Lung (tissue), 12 donors: Measurements from ENCODE around the gene E2F6. TPM values are rescaled to one million over a fixed set of nuclear protein-coding genes. Genes with fewer than 3 reads are reported as not detected.

ENCODE experiments used
- ATAC-seq: fragments of 200-7000 bp; cut with Tn5 transposase; one replicate; pipeline ENCODE4 v1.9.1; 2020; ENCODE audit warnings: moderate number of reproducible peaks; ENCODE audit not compliant: insufficient read depth, low FRiP score
- DNase-seq, 3 donors: peaks; one replicate each; pipeline ENCODE4 v3.0.0-alpha.2; 2013 to 2017
- H3K27ac ChIP-seq, 2 donors: one replicate each; pipeline ENCODE4 v1.5.1; 2013; ENCODE audit warnings: mild to moderate bottlenecking in 2 of 2, moderate library complexity in 2 of 2, control low read depth in 1 of 2, inconsistent platforms in 1 of 2, low read depth in 1 of 2, low read length in 1 of 2
- H3K27me3 ChIP-seq, 3 donors: one replicate each; pipeline ENCODE4 v1.5.1; 2013; ENCODE audit warnings: low read length in 2 of 3; ENCODE audit not compliant: control insufficient read depth in 3 of 3, insufficient read depth in 3 of 3
- H3K36me3 ChIP-seq, 4 donors: one replicate each; pipeline ENCODE4 v1.5.1; 2013; ENCODE audit warnings: low read length in 4 of 4, mild to moderate bottlenecking in 1 of 4, moderate library complexity in 1 of 4; ENCODE audit not compliant: control insufficient read depth in 4 of 4, insufficient read depth in 4 of 4
- H3K4me1 ChIP-seq, 5 donors: one replicate each; pipeline ENCODE4 v1.5.1; 2013; ENCODE audit warnings: low read length in 5 of 5, mild to moderate bottlenecking in 2 of 5, moderate library complexity in 1 of 5; ENCODE audit not compliant: control insufficient read depth in 5 of 5, insufficient read depth in 5 of 5
- H3K4me3 ChIP-seq: one replicate; pipeline ENCODE4 v1.5.1; 2013; ENCODE audit warnings: mild to moderate bottlenecking, control low read depth, moderate library complexity
- H3K9ac ChIP-seq, 2 donors: one replicate each; pipeline ENCODE4 v1.5.1; 2013; ENCODE audit warnings: low read length in 2 of 2, control low read depth in 1 of 2; ENCODE audit not compliant: insufficient read depth in 1 of 2
- H3K9me3 ChIP-seq, 4 donors: one replicate each; pipeline ENCODE4 v1.5.1; 2013; ENCODE audit warnings: low read length in 3 of 4, mild to moderate bottlenecking in 1 of 4, moderate library complexity in 1 of 4; ENCODE audit not compliant: control insufficient read depth in 4 of 4, insufficient read depth in 3 of 4
- CTCF ChIP-seq: IDR thresholded peaks from 2 replicates; pipeline ENCODE4 v1.5.1; 2012; ENCODE audit warnings: mild to moderate bottlenecking; ENCODE audit errors: control extremely low read depth, extremely low read depth
- WGBS, 2 donors: extraction: QIAGEN DNeasy Blood & Tissue Kit; methylation state at CpG; one replicate each; pipeline ENCODE4 v1.1.7; 2013; 5-methylcytosine and 5-hydroxymethylcytosine counted together
- polyA plus RNA-seq, 2 donors: library from polyadenylated mRNA; stranded (reverse); fragments of 200-250 nt; gene quantifications; one replicate each; pipeline ENCODE4 v1.2.1, GENCODE V29; 2013
- total RNA-seq, 2 donors: library from RNA; depleted of rRNA in 1 of 2; stranded (reverse); fragments of >200 nt in 1 of 2; gene quantifications; one replicate each; pipeline ENCODE4 v1.2.1, GENCODE V29; 2014 to 2021
- donor health status: control.
- donor health status: control.
- donor health status: Bipolar disorder and iron deficiency.
- donor health status: healthy.
- donor health status: DM: yes; HTN: yes; CAD: no.

The E2F6 gene
- total and polyA plus RNA-seq, 4 donors, result 8.5 to 13.8 (median 11.1) TPM

GRCh38 chr2:11514081-11514730 lies 48.2 kb upstream of the E2F6 start:
- H3K27me3 ChIP-seq, result no peaks in the 10 kb centered on the region
- ATAC-seq, result no peak
- H3K4me3 ChIP-seq, result no peak overlapping the region
- DNase-seq, result no peak
- no peak overlapping the region for H3K9ac ChIP-seq
- H3K4me1 ChIP-seq, result peaks cover 0 to 15% (median 0%) of the 10 kb centered on the region in 5 donors
- no peak for TF ChIP-seq CTCF
- 76 to 92% methylated on average over 3 of the region's 3 CpGs for WGBS, 2 donors
- H3K9me3 ChIP-seq, result no peaks in the 10 kb centered on the region
- H3K27ac ChIP-seq, result no peak overlapping the region
- H3K36me3 ChIP-seq, result no peaks in the 10 kb centered on the region

- Histone ChIP-seq H3K9ac (no peak overlapping the region), H3K36me3 (no peaks in the 10 kb centered on the region), H3K4me1 (peaks cover 0 to 15% (median 0%) of the 10 kb centered on the region in 5 donors), H3K4me3 (no peak overlapping the region), H3K9me3 (no peaks in the 10 kb centered on the region), H3K27ac (no peak overlapping the region), H3K27me3 (no peaks in the 10 kb centered on the region)
- TF ChIP-seq CTCF, result no peak
- DNase-seq, result no peak
- ATAC-seq, result no peak
- 95% methylated on average over 5 of the region's 5 CpGs for WGBS, 2 donors
Measured at GRCh38 chr2:11513319-11513718, 47.4 kb upstream of the E2F6 start.

- peaks cover 0 to 15% (median 2%) of the 10 kb centered on the region in 5 donors for H3K4me1 ChIP-seq
- WGBS, 2 donors, result 59 to 79% methylated on average over 5 of the region's 5 CpGs
- no peaks in the 10 kb centered on the region for H3K36me3 ChIP-seq
- H3K27ac ChIP-seq, result no peak overlapping the region
- no peak overlapping the region for H3K9ac ChIP-seq
- TF ChIP-seq CTCF, result no peak
- no peaks in the 10 kb centered on the region for H3K27me3 ChIP-seq
- no peak for DNase-seq
- H3K4me3 ChIP-seq, result no peak overlapping the region
- no peaks in the 10 kb centered on the region for H3K9me3 ChIP-seq
- no peak for ATAC-seq
Measured at GRCh38 chr2:11512431-11512830, 46.5 kb upstream of the E2F6 start.
